WERI-Rb-1 (cell line): ENCODE data around the gene CD69.

Experiments used
- DNase-seq: peaks from one replicate; pipeline ENCODE4 v3.0.0-alpha.2; 2020
- H3K27ac ChIP-seq: fragments of 250-450 bp; sonication (Bioruptor Pico); 2 replicates; pipeline ENCODE4 v1.5.1; 2020; ENCODE audit warnings: mild to moderate bottlenecking, moderate library complexity
- H3K27me3 ChIP-seq: fragments of 250-450 bp; sonication (Bioruptor Pico); 2 replicates; pipeline ENCODE4 v1.5.1; 2021; ENCODE audit warnings: mild to moderate bottlenecking, low read depth, moderate library complexity; ENCODE audit not compliant: insufficient read depth, severe bottlenecking
- H3K36me3 ChIP-seq: fragments of 250-450 bp; sonication (Bioruptor Pico); 2 replicates; pipeline ENCODE4 v1.5.1; 2020; ENCODE audit warnings: mild to moderate bottlenecking, moderate library complexity
- H3K4me3 ChIP-seq: 2 replicates; pipeline ENCODE4 v1.5.1; 2011; ENCODE audit warnings: low read depth, mild to moderate bottlenecking, control low read depth, low read length
- H3K9me3 ChIP-seq: fragments of 250-450 bp; sonication (Bioruptor Pico); 2 replicates; pipeline ENCODE4 v1.5.1; 2021; ENCODE audit warnings: mild to moderate bottlenecking, moderate library complexity; ENCODE audit not compliant: severe bottlenecking
- CTCF ChIP-seq: IDR thresholded peaks from 2 replicates; pipeline ENCODE4 v1.5.1; 2011; ENCODE audit warnings: low read depth, mild to moderate bottlenecking, control low read depth, inconsistent platforms, low read length

The CD69 gene

DNA sequence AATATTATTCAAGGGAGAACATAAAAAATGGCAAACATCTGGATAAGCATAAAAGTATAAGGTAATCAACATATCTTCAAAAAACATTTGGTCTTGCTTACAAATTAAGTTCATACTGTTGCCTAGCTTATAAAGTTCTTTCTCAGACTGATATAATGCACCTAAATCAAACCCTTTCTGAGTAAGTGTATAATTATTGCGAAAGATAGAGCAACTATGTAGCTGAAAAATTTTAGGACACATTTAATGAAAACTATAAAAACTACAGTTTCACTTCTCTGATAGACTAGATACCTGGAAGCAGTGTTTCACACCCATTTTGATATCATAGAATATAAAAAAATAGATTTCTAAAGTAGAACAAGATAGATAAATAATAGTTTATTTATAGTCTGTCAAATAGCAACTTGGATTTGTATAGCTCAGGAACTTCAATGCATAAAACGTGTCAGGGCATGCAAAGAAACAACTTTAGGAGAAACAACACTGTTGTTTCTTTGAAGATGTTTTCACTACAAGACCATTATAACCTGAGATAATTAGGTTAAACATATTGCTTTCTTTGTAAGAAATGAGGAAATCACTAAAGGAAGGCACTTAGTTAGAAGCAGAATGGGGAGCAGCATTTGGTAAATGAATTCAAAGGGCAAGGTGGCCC is 35.4 kb downstream of the CD69 start:
- H3K27me3 ChIP-seq, result no peaks in the 10 kb centered on the region

DNA sequence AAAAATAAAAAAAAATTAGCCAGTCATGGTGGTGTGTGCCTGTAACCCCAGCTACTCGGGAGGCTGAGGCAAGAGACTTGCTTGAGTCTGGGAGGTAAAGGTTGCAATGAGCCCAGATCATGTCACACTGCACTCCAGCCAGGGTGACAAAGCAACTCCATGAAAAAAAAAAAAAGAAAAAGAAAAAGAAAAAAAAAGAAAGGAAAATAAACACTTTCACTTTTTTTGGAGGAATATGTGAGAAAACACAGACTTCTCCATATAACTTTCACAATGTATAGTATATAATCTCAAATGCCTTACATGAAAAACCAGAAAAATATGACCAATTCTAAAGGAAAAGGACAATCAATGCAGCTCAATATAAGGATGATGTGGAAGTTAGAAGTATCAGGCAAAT is 36.7 kb downstream of the CD69 start:
- Histone ChIP-seq H3K36me3 (no peaks in the 10 kb centered on the region), H3K9me3 (no peaks in the 10 kb centered on the region), H3K27me3 (no peaks in the 10 kb centered on the region), H3K27ac (no peak overlapping the region), H3K4me3 (no peak overlapping the region)
- TF ChIP-seq CTCF, result no peak
- no peak for DNase-seq

More for the DNA sequence above, 35.4 kb downstream of the CD69 start:
- Histone ChIP-seq H3K4me3 (no peak overlapping the region), H3K9me3 (no peaks in the 10 kb centered on the region), H3K36me3 (no peaks in the 10 kb centered on the region), H3K27ac (no peak overlapping the region)
- TF ChIP-seq CTCF, result no peak
- no peak for DNase-seq

DNA sequence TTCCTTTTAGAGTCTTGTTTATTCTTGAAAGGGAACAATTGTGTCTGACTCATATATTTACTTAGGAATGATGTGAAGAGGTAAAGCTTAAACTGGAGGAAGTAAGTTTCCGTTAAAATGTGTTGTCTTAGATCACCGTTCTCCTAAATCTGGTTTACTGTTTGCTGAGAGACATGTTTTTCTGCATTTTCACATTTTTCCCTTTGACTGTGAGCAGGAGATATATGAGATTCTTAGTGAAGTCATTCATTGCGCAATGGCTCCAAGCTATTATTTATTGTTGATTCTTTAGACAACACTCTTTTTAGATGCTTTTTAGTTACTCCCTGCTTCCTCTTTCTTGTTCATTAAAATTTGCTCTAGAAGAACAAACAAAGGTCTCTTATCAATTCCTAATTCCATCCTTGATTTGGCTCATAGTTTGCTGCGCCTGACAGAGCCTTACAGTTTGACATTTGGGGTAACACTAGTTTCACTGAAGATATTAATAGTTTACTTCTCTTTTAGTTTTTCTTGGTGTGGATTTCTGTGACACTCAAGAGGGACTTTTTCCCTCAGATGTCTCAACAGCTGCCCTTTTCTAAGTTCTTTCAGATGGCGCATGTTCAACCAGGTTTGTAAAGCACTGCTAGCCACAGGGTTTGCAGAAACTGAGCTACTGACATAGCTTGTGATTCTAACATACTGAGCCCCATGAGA is 39.2 kb downstream of the CD69 start:
- no peak for TF ChIP-seq CTCF
- H3K4me3 ChIP-seq, result no peak overlapping the region
- DNase-seq, result no peak
- H3K9me3 ChIP-seq, result no peaks in the 10 kb centered on the region
- H3K27me3 ChIP-seq, result no peaks in the 10 kb centered on the region
- H3K36me3 ChIP-seq, result no peaks in the 10 kb centered on the region
- no peak overlapping the region for H3K27ac ChIP-seq

DNA sequence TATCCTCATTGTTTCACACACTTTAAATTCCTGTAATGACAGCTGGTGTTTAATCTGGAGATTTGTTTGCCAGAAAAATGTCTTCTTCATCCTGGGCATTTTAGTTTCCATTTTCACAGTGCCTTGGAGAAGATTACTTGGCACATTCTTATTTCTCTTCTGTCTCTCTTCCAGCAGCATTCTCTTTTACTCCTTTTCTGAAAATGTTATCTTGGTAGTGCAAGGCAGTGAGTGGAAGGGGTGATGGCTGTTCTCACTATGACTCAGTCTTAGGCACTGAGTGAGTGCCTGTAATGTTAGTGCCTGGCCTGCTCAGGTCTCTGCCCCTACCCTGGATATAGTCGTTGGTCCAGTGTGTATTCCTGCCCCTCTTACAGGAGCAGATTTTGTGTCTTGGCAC is 40.9 kb downstream of the CD69 start:
- Histone ChIP-seq H3K27ac (no peak overlapping the region), H3K4me3 (no peak overlapping the region), H3K36me3 (no peaks in the 10 kb centered on the region), H3K9me3 (no peaks in the 10 kb centered on the region), H3K27me3 (no peaks in the 10 kb centered on the region)
- TF ChIP-seq CTCF, result no peak
- no peak for DNase-seq

DNA sequence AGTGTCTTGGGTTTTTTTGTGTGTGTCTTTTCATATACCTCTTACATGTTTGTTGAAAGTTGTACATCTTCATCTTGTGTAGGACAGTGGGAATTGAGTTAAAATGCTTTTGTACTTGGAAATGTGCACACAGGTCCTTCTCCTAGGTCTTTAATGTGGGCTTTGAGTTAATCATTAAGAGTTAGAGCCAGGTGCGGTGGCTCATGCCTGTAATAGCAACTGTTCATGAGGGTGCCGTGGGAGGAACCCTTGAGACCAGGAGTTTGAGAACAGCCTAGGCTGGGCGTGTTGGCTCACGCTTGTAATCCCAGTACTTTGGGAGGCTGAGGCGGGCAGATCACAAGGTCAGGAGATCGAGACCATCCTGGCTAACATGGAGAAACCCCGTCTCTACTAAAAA is 41.7 kb downstream of the CD69 start:
- Histone ChIP-seq H3K4me3 (no peak overlapping the region), H3K27me3 (no peaks in the 10 kb centered on the region), H3K9me3 (no peaks in the 10 kb centered on the region), H3K27ac (no peak overlapping the region), H3K36me3 (no peaks in the 10 kb centered on the region)
- TF ChIP-seq CTCF, result no peak
- DNase-seq, result no peak
